IPS DF 6.9 (cell line): ENCODE data around the gene CUL1.

Experiments
- DNase-seq: peaks from one replicate; pipeline ENCODE4 v3.0.0-alpha.2; 2013; ENCODE audit warnings: low read depth, low spot score
- H3K27ac ChIP-seq: one replicate; pipeline ENCODE4 v1.5.1; 2013; ENCODE audit warnings: low read length, control low read depth
- H3K27me3 ChIP-seq: 2 replicates; pipeline ENCODE4 v1.6.1; 2013; ENCODE audit warnings: mild to moderate bottlenecking, low read length; ENCODE audit not compliant: control insufficient read depth, insufficient read depth
- H3K36me3 ChIP-seq: 2 replicates; pipeline ENCODE4 v1.6.1; 2013; ENCODE audit warnings: low read length; ENCODE audit not compliant: control insufficient read depth, insufficient read depth
- H3K4me1 ChIP-seq: 2 replicates; pipeline ENCODE4 v1.6.1; 2013; ENCODE audit warnings: low read length; ENCODE audit not compliant: control insufficient read depth, insufficient read depth
- H3K4me3 ChIP-seq: 2 replicates; pipeline ENCODE4 v1.5.1; 2013; ENCODE audit warnings: mild to moderate bottlenecking, low read length
- H3K9me3 ChIP-seq: 2 replicates; pipeline ENCODE4 v1.6.1; 2013; ENCODE audit warnings: low read length, inconsistent platforms; ENCODE audit not compliant: control insufficient read depth, insufficient read depth
- WGBS: extraction: QIAGEN DNeasy Blood & Tissue Kit; methylation state at CpG from one replicate; pipeline ENCODE4 v1.1.7; 2013; ENCODE audit warnings: mixed read lengths, missing lambda C conversion rate; ENCODE audit not compliant: insufficient read length, insufficient coverage; 5-methylcytosine and 5-hydroxymethylcytosine counted together

Gene CUL1

DNA sequence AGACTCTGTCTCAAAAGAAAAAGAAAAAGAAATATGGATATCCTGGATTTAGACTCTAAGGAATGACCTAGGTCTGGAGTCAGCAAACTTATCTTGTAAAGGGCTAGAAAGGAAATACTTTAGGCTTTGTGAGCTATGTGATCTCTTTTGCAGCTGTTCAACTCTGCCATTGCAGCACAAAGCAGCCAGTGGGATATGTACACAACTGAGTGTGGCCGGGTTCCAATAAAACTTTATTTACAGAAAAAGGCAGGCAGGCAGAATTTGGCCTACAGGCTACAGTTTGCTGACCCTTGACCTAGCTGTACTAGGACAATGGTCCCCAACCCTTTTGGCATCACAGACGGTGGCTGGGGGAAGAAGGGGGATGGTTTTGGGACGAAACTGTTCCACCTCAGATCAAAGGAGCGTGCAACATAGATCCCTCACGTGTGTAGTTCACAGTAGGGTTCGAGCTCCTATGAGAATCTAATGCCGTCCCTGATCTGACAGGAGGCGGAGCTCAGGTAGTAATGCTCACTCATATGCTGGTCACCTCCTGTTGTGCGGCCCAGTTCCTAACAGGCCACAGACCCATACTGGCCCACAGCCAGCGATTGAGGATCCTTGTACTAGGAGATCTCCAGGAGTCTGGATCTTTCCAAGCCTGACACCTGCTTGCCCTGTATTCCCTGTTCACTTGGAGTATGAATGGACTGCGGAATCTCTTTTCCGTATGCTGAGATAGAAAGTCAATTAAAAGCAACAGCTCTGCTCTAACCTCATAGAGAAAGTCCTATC, 63.0 kb downstream of the CUL1 start:
- Histone ChIP-seq H3K27ac (no peak overlapping the region), H3K27me3 (no peaks in the 10 kb centered on the region), H3K36me3 (no peaks in the 10 kb centered on the region; the same call in 1 of the 2 replicates), H3K4me1 (no peaks in the 10 kb centered on the region), H3K9me3 (no peaks in the 10 kb centered on the region), H3K4me3 (no peak overlapping the region)
- no peak for DNase-seq
- WGBS, result no CpG with 5 or more reads among the region's 12 CpGs

DNA sequence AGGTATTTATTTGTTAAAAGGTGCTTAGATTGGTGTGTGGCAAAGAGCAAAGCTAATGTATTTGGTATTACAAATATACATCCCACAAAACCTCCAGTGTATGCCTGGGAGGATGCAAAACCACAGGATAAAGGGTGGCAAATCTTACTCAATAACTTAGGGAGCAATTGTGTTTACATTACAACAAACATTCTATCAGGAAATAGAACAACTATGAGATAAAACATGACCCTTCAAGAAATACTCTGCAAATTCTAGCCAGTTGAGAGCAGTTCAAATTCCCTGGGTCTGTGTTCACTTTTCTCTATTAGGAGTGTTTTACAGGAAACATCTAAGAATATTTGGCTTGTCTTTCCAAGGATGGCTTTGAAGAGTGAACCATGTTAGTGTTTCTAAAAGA, 64.9 kb downstream of the CUL1 start:
- Histone ChIP-seq H3K4me1 (no peaks in the 10 kb centered on the region), H3K27ac (no peak overlapping the region), H3K9me3 (no peaks in the 10 kb centered on the region), H3K4me3 (no peak overlapping the region), H3K36me3 (peaks cover 3% of the 10 kb centered on the region), H3K27me3 (no peaks in the 10 kb centered on the region)
- no peak for DNase-seq

DNA sequence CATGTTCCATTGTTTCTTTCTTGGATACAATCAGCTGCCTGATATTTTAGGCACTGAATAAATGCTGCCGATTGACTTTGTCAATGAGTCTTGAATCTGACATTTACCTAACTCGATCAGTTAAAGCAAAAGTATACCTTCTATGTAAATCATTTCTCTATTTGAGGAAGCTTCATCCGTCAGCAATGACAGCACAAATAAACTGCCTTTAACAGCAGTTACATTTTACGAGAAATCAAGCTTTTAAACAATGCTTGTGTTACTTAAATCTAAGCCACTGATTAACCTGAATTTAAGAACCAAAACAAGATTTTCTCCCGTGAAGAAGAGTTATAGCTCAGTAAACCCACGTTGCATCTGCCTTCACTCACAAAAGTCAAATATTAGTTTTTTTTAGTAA, 71.3 kb downstream of the CUL1 start:
- Histone ChIP-seq H3K9me3 (no peaks in the 10 kb centered on the region), H3K4me3 (no peak overlapping the region), H3K36me3 (peaks cover 6% of the 10 kb centered on the region), H3K4me1 (no peaks in the 10 kb centered on the region), H3K27me3 (no peaks in the 10 kb centered on the region), H3K27ac (no peak overlapping the region)
- DNase-seq, result no peak
- no CpG with 5 or more reads among the region's 6 CpGs for whole genome bisulfite sequencing

DNA sequence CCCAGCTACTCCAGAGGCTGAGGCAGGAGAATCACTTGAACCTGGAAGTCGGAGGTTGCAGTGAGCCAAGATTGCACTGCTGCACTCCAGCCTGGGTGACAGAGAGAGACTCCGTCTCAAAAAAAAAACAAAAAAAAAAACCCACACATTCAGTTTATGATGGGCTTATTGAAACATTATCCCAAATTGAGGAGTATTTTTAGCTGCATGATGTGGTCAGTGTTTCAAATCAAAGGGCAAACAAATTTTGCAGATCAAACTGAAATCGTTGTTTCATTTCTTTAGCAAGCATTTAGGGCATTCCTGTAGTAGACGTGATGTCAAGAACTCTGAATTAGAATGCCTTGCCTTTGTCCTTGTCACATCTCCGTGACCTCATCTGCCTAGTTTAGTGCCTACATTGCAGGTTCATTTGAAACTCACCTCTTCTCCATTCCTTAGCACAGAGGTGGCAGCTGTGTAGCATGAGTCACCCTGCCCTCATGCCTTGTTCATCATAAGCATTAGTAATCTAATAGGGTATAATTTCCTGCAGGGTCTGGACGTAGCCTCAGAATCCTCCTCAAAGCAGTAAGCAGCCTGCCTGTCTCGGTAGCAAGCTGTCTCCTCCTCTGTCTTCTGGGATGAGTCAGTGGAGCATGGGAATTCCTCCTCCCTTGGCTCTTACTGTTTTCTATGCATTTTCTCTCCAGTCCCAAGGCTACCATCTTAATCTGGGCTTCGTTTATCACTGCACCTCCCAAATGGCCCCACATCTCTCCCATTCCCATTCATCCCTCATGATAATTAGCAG, 73.8 kb downstream of the CUL1 start:
- no peaks in the 10 kb centered on the region for H3K9me3 ChIP-seq
- DNase-seq, result no peak
- WGBS, result no CpG with 5 or more reads among the region's 8 CpGs
- H3K36me3 ChIP-seq, result peaks cover 6% of the 10 kb centered on the region
- H3K4me1 ChIP-seq, result no peaks in the 10 kb centered on the region
- no peak overlapping the region for H3K27ac ChIP-seq
- no peaks in the 10 kb centered on the region for H3K27me3 ChIP-seq
- no peak overlapping the region for H3K4me3 ChIP-seq

DNA sequence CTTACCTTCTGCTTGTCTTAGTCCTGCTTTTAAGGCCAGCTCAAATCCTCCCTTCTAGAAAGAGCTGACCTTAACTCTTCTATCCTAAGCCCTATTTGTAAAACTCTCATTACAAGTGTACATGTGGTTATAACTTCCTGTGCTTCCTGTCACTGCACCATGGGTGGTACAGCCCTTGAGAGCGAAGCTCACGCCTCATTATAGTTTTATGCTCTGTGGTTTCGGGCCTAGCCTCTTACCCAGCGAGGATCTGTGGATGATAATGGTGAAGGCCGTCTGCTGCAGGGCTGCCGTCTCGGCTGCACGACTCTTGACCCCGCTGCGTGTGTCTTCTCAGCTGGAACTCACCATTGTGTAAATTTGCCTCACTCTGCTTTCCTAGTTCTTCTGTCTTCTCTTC, 74.6 kb downstream of the CUL1 start:
- no peaks in the 10 kb centered on the region for H3K27me3 ChIP-seq
- DNase-seq, result no peak
- no peaks in the 10 kb centered on the region for H3K9me3 ChIP-seq
- no peaks in the 10 kb centered on the region for H3K4me1 ChIP-seq
- no peak overlapping the region for H3K27ac ChIP-seq
- no peak overlapping the region for H3K4me3 ChIP-seq
- no CpG with 5 or more reads among the region's 10 CpGs for WGBS
- H3K36me3 ChIP-seq, result peaks cover 3% of the 10 kb centered on the region

- DNase-seq, result no peak
- Histone ChIP-seq H3K9me3 (no peaks in the 10 kb centered on the region), H3K4me1 (no peaks in the 10 kb centered on the region), H3K36me3 (peaks cover 2% of the 10 kb centered on the region; the same call in 1 of the 2 replicates), H3K27me3 (no peaks in the 10 kb centered on the region), H3K27ac (no peak overlapping the region), H3K4me3 (no peak overlapping the region)
- WGBS, result no CpG with 5 or more reads among the region's 1 CpG
Observed at GRCh38 chr7:148774471-148774870, 75.8 kb downstream of the CUL1 start.

GRCh38 chr7:148782757-148783456, 84.2 kb downstream of the CUL1 start:
- Histone ChIP-seq H3K9me3 (no peaks in the 10 kb centered on the region), H3K27me3 (no peaks in the 10 kb centered on the region), H3K4me1 (no peaks in the 10 kb centered on the region), H3K36me3 (peaks cover 12% of the 10 kb centered on the region), H3K4me3 (no peak overlapping the region), H3K27ac (no peak overlapping the region)
- WGBS, result no CpG with 5 or more reads among the region's 44 CpGs
- no peak for DNase-seq

- peaks cover 19% of the 10 kb centered on the region for H3K36me3 ChIP-seq
- H3K4me1 ChIP-seq, result no peaks in the 10 kb centered on the region
- no peaks in the 10 kb centered on the region for H3K27me3 ChIP-seq
- H3K27ac ChIP-seq, result no peak overlapping the region
- no peak for DNase-seq
- no peaks in the 10 kb centered on the region for H3K9me3 ChIP-seq
- H3K4me3 ChIP-seq, result no peak overlapping the region
- no CpG with 5 or more reads among the region's 15 CpGs for WGBS
Observed at GRCh38 chr7:148783801-148784527, 85.3 kb downstream of the CUL1 start.

DNA sequence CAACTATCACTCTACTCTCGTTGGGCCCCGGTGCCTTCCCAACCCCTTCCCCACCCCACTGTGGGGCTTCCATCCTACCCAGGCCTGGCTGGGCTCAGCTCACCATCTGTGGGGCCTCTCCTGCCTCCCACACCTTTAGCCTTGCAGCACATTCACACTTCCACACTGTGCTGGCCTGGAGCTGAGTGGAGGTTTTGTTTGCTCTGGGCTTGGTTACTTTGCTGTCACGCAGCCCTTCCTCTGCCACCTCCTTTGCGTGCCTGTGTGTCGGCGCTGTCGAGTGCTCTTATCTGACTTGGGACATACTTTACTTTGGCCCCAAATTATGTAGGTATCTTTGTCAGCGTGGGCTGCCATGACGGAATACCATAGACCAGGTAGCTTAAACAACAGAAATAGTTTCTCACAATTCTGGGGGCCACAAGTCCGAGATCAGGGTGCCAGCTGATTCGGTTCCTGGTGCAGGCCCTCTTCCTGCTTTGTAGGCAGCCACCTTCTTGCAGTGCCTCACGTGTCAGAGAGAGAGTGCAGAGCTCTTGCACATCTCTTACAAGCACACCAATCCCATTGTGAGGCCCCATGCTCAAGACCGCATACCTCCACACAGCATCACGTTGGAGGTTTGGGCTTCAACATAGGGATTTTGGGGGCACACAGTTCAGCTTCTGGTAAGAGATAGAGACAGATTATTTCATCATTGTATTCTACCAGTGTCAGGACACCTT, 89.0 kb downstream of the CUL1 start:
- Histone ChIP-seq H3K9me3 (no peaks in the 10 kb centered on the region), H3K4me1 (no peaks in the 10 kb centered on the region), H3K36me3 (peaks cover 24% of the 10 kb centered on the region), H3K27me3 (no peaks in the 10 kb centered on the region), H3K4me3 (no peak overlapping the region), H3K27ac (no peak overlapping the region)
- no peak for DNase-seq
- no CpG with 5 or more reads among the region's 14 CpGs for WGBS
